CD14-positive monocyte (primary cell): Measurements from ENCODE around the gene DNAAF5. TPM values are rescaled to one million over a fixed set of nuclear protein-coding genes. Genes with fewer than 3 reads are reported as not detected.

Experiments used
- DNase-seq, 3 donors: peaks; one replicate each; pipeline ENCODE4 v3.0.0-alpha.2; 2011 to 2022
- H2AFZ ChIP-seq: 2 replicates; pipeline ENCODE4 v1.6.0; 2012; ENCODE audit warnings: mild to moderate bottlenecking, low read depth, low read length, inconsistent platforms; ENCODE audit not compliant: insufficient read depth, poor library complexity, severe bottlenecking
- H3K27ac ChIP-seq, 2 donors: 1 replicate in 1 of 2; 2 replicates in 1 of 2; pipeline ENCODE4 v1.5.1; 2012 to 2013; ENCODE audit warnings: low read length in 2 of 2, control low read depth in 1 of 2, inconsistent platforms in 1 of 2, low read depth in 1 of 2, mild to moderate bottlenecking in 1 of 2
- H3K27me3 ChIP-seq, 2 donors: one replicate each; pipeline versions ENCODE4 v1.6.0 to v1.6.1; 2011 to 2013; ENCODE audit warnings: low read length in 2 of 2; ENCODE audit not compliant: control insufficient read depth in 2 of 2, insufficient read depth in 2 of 2
- H3K36me3 ChIP-seq, 2 donors: replicated peaks in 1 of 2; 1 replicate in 1 of 2; 2 replicates in 1 of 2; pipeline versions ENCODE4 v1.5.1 to v1.6.1; 2012 to 2013; ENCODE audit warnings: low read length in 2 of 2, control low read depth in 1 of 2, inconsistent platforms in 1 of 2, mild to moderate bottlenecking in 1 of 2; ENCODE audit not compliant: insufficient read depth in 2 of 2, control insufficient read depth in 1 of 2
- H3K4me1 ChIP-seq, 2 donors: 1 replicate in 1 of 2; 2 replicates in 1 of 2; pipeline versions ENCODE4 v1.5.1 to v1.6.1; 2012 to 2013; ENCODE audit warnings: low read length in 2 of 2, control low read depth in 1 of 2, inconsistent platforms in 1 of 2, mild to moderate bottlenecking in 1 of 2, moderate library complexity in 1 of 2; ENCODE audit not compliant: insufficient read depth in 2 of 2, control insufficient read depth in 1 of 2
- H3K4me2 ChIP-seq: replicated peaks from 2 replicates; pipeline ENCODE3; 2012; ENCODE audit warnings: low read length, moderate library complexity, mild to moderate bottlenecking; ENCODE audit not compliant: poor library complexity, severe bottlenecking; ENCODE audit errors: extremely low read depth
- H3K4me3 ChIP-seq, 3 experiments: fragments of 200-600 bp in 1 of 3; sonication (generic) in 1 of 3; replicated peaks in 1 of 3; 1 replicate in 2 of 3; 2 replicates in 1 of 3; pipeline ENCODE4 v1.5.1; 2011 to 2013; ENCODE audit warnings: low read length in 3 of 3, mild to moderate bottlenecking in 3 of 3, control low read depth in 2 of 3, low read depth in 2 of 3, inconsistent platforms in 1 of 3, moderate library complexity in 1 of 3
- H3K79me2 ChIP-seq: 2 replicates; pipeline ENCODE4 v1.6.0; 2012; ENCODE audit warnings: mild to moderate bottlenecking, control low read depth, inconsistent platforms, low read length, moderate library complexity; ENCODE audit not compliant: insufficient read depth
- H3K9ac ChIP-seq: 2 replicates; pipeline ENCODE4 v1.6.0; 2017; ENCODE audit warnings: low read length, mild to moderate bottlenecking; ENCODE audit not compliant: insufficient read depth, poor library complexity, severe bottlenecking
- H3K9me3 ChIP-seq, 2 donors: replicated peaks in 1 of 2; 1 replicate in 1 of 2; 2 replicates in 1 of 2; pipeline versions ENCODE4 v1.5.1 to v1.6.1; 2012 to 2013; ENCODE audit warnings: low read length in 2 of 2, control low read depth in 1 of 2; ENCODE audit not compliant: control insufficient read depth in 1 of 2, insufficient read depth in 1 of 2
- H4K20me1 ChIP-seq: 2 replicates; pipeline ENCODE4 v1.6.0; 2012; ENCODE audit warnings: mild to moderate bottlenecking, low read length, control low read depth, moderate library complexity; ENCODE audit not compliant: insufficient read depth
- H3K27ac Mint-ChIP-seq, 7 donors: one replicate each; pipeline ENCODE4 v1.8.0; 2020; ENCODE audit warnings: mild to moderate bottlenecking in 7 of 7, mixed read lengths in 7 of 7, moderate library complexity in 6 of 7, inconsistent platforms in 2 of 7
- H3K27me3 Mint-ChIP-seq, 3 donors: one replicate each; pipeline ENCODE4 v1.8.0; 2021 to 2022; ENCODE audit warnings: low read depth in 3 of 3, mild to moderate bottlenecking in 3 of 3, mixed read lengths in 3 of 3, moderate library complexity in 3 of 3, inconsistent platforms in 1 of 3
- H3K36me3 Mint-ChIP-seq, 2 donors: one replicate each; pipeline ENCODE4 v1.8.0; 2020; ENCODE audit warnings: mixed read lengths in 2 of 2, inconsistent platforms in 1 of 2, mild to moderate bottlenecking in 1 of 2
- H3K4me1 Mint-ChIP-seq: one replicate; pipeline ENCODE4 v1.8.0; 2020; ENCODE audit warnings: mild to moderate bottlenecking, mixed read lengths
- H3K4me3 Mint-ChIP-seq, 2 donors: one replicate each; pipeline ENCODE4 v1.8.0; 2020; ENCODE audit warnings: mild to moderate bottlenecking in 2 of 2, mixed read lengths in 2 of 2, moderate library complexity in 1 of 2
- H3K9me3 Mint-ChIP-seq, 7 donors: one replicate each; pipeline ENCODE4 v1.8.0; 2020 to 2022; ENCODE audit warnings: mixed read lengths in 7 of 7, mild to moderate bottlenecking in 6 of 7, moderate library complexity in 6 of 7, inconsistent platforms in 2 of 7
- CTCF ChIP-seq: fragments of 200-600 bp; IDR thresholded peaks from one replicate; pipeline ENCODE4 v1.8.0; 2022; ENCODE audit warnings: antibody characterized with exemption, mild to moderate bottlenecking
- WGBS: methylation state at CpG from one replicate; pipeline ENCODE4 v1.1.5; 2013; ENCODE audit warnings: missing lambda C conversion rate; ENCODE audit not compliant: insufficient coverage; 5-methylcytosine and 5-hydroxymethylcytosine counted together
- intact Hi-C, 2 donors: fragments of 100-400 bp; cut with micrococcal nuclease; formaldehyde crosslinking; loops; one replicate each; pipeline versions ENCODE4 v1.15.0 to v1.15.1; 2023
- polyA plus RNA-seq, 3 donors: library from polyadenylated mRNA; depleted of rRNA in 1 of 3; unstranded in 2 of 3; stranded (reverse) in 1 of 3; fragments of 300-500 nt in 2 of 3; fragments of >200 nt in 1 of 3; fragmentation: Illumina TruSeq in 2 of 3; gene quantifications; 1 replicate in 2 of 3; 2 replicates in 1 of 3; pipeline ENCODE4 v1.2.3, GENCODE V29; 2012 to 2021

Gene DNAAF5
- polyA plus RNA-seq, 3 donors = 1.2 to 9.6 (median 2.0) TPM

GRCh38 chr7:780081-780480, 53.6 kb downstream of the DNAAF5 start:
- peaks cover 2 to 9% (median 5%) of the 10 kb centered on the region in 7 donors for H3K9me3 Mint-ChIP-seq
- no peak overlapping the region for H3K9ac ChIP-seq
- H3K4me3 ChIP-seq = no peak overlapping the region
- H3K36me3 Mint-ChIP-seq = peaks cover 51 to 83% of the 10 kb centered on the region in 2 donors
- H3K4me3 Mint-ChIP-seq = no peak overlapping the region
- no peak for DNase-seq
- no peak overlapping the region for H3K27ac Mint-ChIP-seq
- no peak overlapping the region for H2AFZ ChIP-seq
- H3K27me3 ChIP-seq = no peaks in the 10 kb centered on the region
- H3K9me3 ChIP-seq = no peaks in the 10 kb centered on the region
- peaks cover 0 to 3% (median 0%) of the 10 kb centered on the region in 3 donors for H3K27me3 Mint-ChIP-seq
- intact Hi-C loops = loop anchor here in 1 of 2 donors (10.0 kb wide), 1 partner anchor 285 kb away; no protein-coding TSS in a partner anchor
- H3K27ac ChIP-seq = no peak overlapping the region
- WGBS = 97% methylated on average over 10 of the region's 14 CpGs
- no peak overlapping the region for H3K4me2 ChIP-seq
- no peaks in the 10 kb centered on the region for H3K4me1 ChIP-seq
- H3K36me3 ChIP-seq = peaks cover 31 to 65% of the 10 kb centered on the region in 2 donors
- H3K4me1 Mint-ChIP-seq = no peaks in the 10 kb centered on the region
- no peaks in the 10 kb centered on the region for H4K20me1 ChIP-seq
- TF ChIP-seq CTCF = no peak
- H3K79me2 ChIP-seq = no peaks in the 10 kb centered on the region

GRCh38 chr7:780516-780915, 54.0 kb downstream of the DNAAF5 start:
- no peak overlapping the region for H3K27ac ChIP-seq
- H3K4me2 ChIP-seq = no peak overlapping the region
- no peak overlapping the region for H3K9ac ChIP-seq
- intact Hi-C loops = loop anchor here in 1 of 2 donors (10.0 kb wide), 1 partner anchor 284 kb away; no protein-coding TSS in a partner anchor
- 98% methylated on average over 7 of the region's 10 CpGs for WGBS
- Mint-ChIP-seq H3K27ac (peak overlapping the region in 1 of 7 donors; percentile 26), H3K9me3 (peaks cover 3 to 9% (median 5%) of the 10 kb centered on the region in 7 donors), H3K4me3 (no peak overlapping the region), H3K4me1 (no peaks in the 10 kb centered on the region), H3K27me3 (peaks cover 0 to 3% (median 0%) of the 10 kb centered on the region in 3 donors), H3K36me3 (peaks cover 51 to 80% of the 10 kb centered on the region in 2 donors)
- no peak for TF ChIP-seq CTCF
- DNase-seq = no peak
- H3K9me3 ChIP-seq = no peaks in the 10 kb centered on the region
- no peaks in the 10 kb centered on the region for H3K27me3 ChIP-seq
- no peaks in the 10 kb centered on the region for H3K4me1 ChIP-seq
- no peak overlapping the region for H2AFZ ChIP-seq
- no peaks in the 10 kb centered on the region for H3K79me2 ChIP-seq
- H3K36me3 ChIP-seq = peaks cover 30 to 65% of the 10 kb centered on the region in 2 donors
- H4K20me1 ChIP-seq = no peaks in the 10 kb centered on the region
- H3K4me3 ChIP-seq = no peak overlapping the region
